NCI-H2081 (cell line): Measurements from ENCODE around the gene EBLN2.
"Not testable (repeated sequence)": the region's sequence is repeated elsewhere in the genome, so short reads cannot be mapped to it uniquely, and the experiment has no call there.

ENCODE experiments used
- DNase-seq, 2 experiments: peaks; one replicate each; lab custom pipeline; 2025; lab: John Stamatoyannopoulos, UW

EBLN2 gene

GRCh38 chr3:73066243-73066642 is 4.8 kb downstream of the EBLN2 start:
- not testable (repeated sequence) for DNase-seq

- DNase-seq, result no peak
Observed at GRCh38 chr3:73068419-73068818, 7.0 kb downstream of the EBLN2 start.

- DNase-seq, result no peak
Observed at GRCh38 chr3:73069187-73069586, 7.7 kb downstream of the EBLN2 start.

GRCh38 chr3:73069775-73070444 is 8.5 kb downstream of the EBLN2 start:
- DNase-seq, result no peak

GRCh38 chr3:73070675-73071575 is 9.5 kb downstream of the EBLN2 start:
- DNase-seq, result no peak

GRCh38 chr3:73071952-73072351 is 10.5 kb downstream of the EBLN2 start:
- no peak for DNase-seq

GRCh38 chr3:73072634-73073033 is 11.2 kb downstream of the EBLN2 start:
- DNase-seq, result no peak

GRCh38 chr3:73073091-73073707 is 11.7 kb downstream of the EBLN2 start:
- no peak for DNase-seq

- DNase-seq, result no peak
Observed at GRCh38 chr3:73074781-73075180, 13.3 kb downstream of the EBLN2 start.

- DNase-seq, result no peak
Observed at GRCh38 chr3:73080216-73080966, 18.9 kb downstream of the EBLN2 start.

- no peak for DNase-seq
Observed at GRCh38 chr3:73081140-73081539, 19.7 kb downstream of the EBLN2 start.

- no peak for DNase-seq
Observed at GRCh38 chr3:73084170-73084569, 22.7 kb downstream of the EBLN2 start.

GRCh38 chr3:73086071-73086494 is 24.6 kb downstream of the EBLN2 start:
- DNase-seq, result peak; percentile 16 to 18

GRCh38 chr3:73094129-73094528 is 32.7 kb downstream of the EBLN2 start:
- DNase-seq, result no peak

GRCh38 chr3:73094951-73095350 is 33.5 kb downstream of the EBLN2 start:
- DNase-seq, result no peak

GRCh38 chr3:73096169-73096568 is 34.7 kb downstream of the EBLN2 start:
- DNase-seq, result no peak

- no peak for DNase-seq
Observed at GRCh38 chr3:73098026-73098425, 36.6 kb downstream of the EBLN2 start.

GRCh38 chr3:73098873-73099272 is 37.4 kb downstream of the EBLN2 start:
- no peak for DNase-seq

- DNase-seq, result peak; percentile 72 to 81
Observed at GRCh38 chr3:73100741-73101559, 39.5 kb downstream of the EBLN2 start.

GRCh38 chr3:73101881-73102280 is 40.4 kb downstream of the EBLN2 start:
- no peak for DNase-seq

- no peak for DNase-seq
Observed at GRCh38 chr3:73107215-73107614, 45.8 kb downstream of the EBLN2 start.
